Activated CD8-positive, alpha-beta memory T cell treated with anti-CD3 and anti-CD28 coated beads, Interleukin-2, amount 50 U/mL, for 24 hours (primary cell): ENCODE results near the gene HECW1.

ENCODE experiments used
- DNase-seq: peaks from one replicate; pipeline ENCODE4 v3.0.0-alpha.2; 2020; ENCODE audit errors: extremely low read depth

The HECW1 gene

GRCh38 chr7:43535810-43536585, 423.6 kb downstream of the HECW1 start:
- DNase-seq, result no peak

GRCh38 chr7:43536773-43537172, 424.3 kb downstream of the HECW1 start:
- DNase-seq, result no peak

- DNase-seq, result no peak
Observed at GRCh38 chr7:43537765-43538403, 425.4 kb downstream of the HECW1 start.

- no peak for DNase-seq
Observed at GRCh38 chr7:43538404-43538771, 425.9 kb downstream of the HECW1 start.

GRCh38 chr7:43540471-43540870, 428.0 kb downstream of the HECW1 start:
- no peak for DNase-seq

GRCh38 chr7:43542716-43543115, 430.3 kb downstream of the HECW1 start:
- DNase-seq, result no peak

- DNase-seq, result no peak
Observed at GRCh38 chr7:43546231-43546630, 433.8 kb downstream of the HECW1 start.

- DNase-seq, result no peak
Observed at GRCh38 chr7:43550427-43550826, 438.0 kb downstream of the HECW1 start.

- DNase-seq, result no peak
Observed at GRCh38 chr7:43552122-43552521, 439.7 kb downstream of the HECW1 start.

GRCh38 chr7:43553999-43554398, 441.6 kb downstream of the HECW1 start:
- DNase-seq, result no peak

GRCh38 chr7:43554423-43554822, 442.0 kb downstream of the HECW1 start:
- no peak for DNase-seq

- DNase-seq, result no peak
Observed at GRCh38 chr7:43557831-43558495, 445.5 kb downstream of the HECW1 start.

GRCh38 chr7:43559171-43559945, 446.9 kb downstream of the HECW1 start:
- no peak for DNase-seq

GRCh38 chr7:43559946-43560335, 447.5 kb downstream of the HECW1 start:
- DNase-seq, result no peak

- DNase-seq, result no peak
Observed at GRCh38 chr7:43560742-43561330, 448.4 kb downstream of the HECW1 start.

- no peak for DNase-seq
Observed at GRCh38 chr7:43562383-43562782, 449.9 kb downstream of the HECW1 start.

GRCh38 chr7:43565786-43566185, 453.3 kb downstream of the HECW1 start:
- no peak for DNase-seq

- no peak for DNase-seq
Observed at GRCh38 chr7:43568529-43568928, 456.1 kb downstream of the HECW1 start.

GRCh38 chr7:43569424-43569823, 457.0 kb downstream of the HECW1 start:
- DNase-seq, result no peak

GRCh38 chr7:43570688-43571365, 458.4 kb downstream of the HECW1 start:
- no peak for DNase-seq

GRCh38 chr7:43572516-43573049, 460.1 kb downstream of the HECW1 start:
- no peak for DNase-seq
